IMR-90 (cell line): ENCODE data around the gene CRACR2B. TPM values are rescaled to one million over a fixed set of nuclear protein-coding genes. Genes with fewer than 3 reads are reported as not detected.

Source experiments
- ATAC-seq: fragments of 200-7000 bp; cut with Tn5 transposase; 2 replicates; pipeline ENCODE4 v1.9.1; 2020; ENCODE audit warnings: low read depth, mild to moderate bottlenecking, moderate library complexity
- BruUV-seq: library from RNA; stranded (reverse); fragments of 400-500 nt; replicated peaks from 2 replicates; lab custom pipeline; 2021; lab: Mats Ljungman, UMichigan
- CTCF ChIA-PET: fragments of 300-600 bp; formaldehyde crosslinking; extraction: SDS; loops from one replicate; lab custom pipeline; 2021; ENCODE audit warnings: antibody characterized with exemption; lab: Yijun Ruan, JAX
- POLR2A ChIA-PET: fragments of 300-600 bp; sonication (Branson Sonifier 250); formaldehyde crosslinking; loops from one replicate; lab custom pipeline; 2022; ENCODE audit warnings: antibody characterized with exemption; ENCODE audit not compliant: unreplicated experiment; lab: Charles Lee
- DNase-seq: peaks from one replicate; pipeline ENCODE4 v3.0.0; 2013
- H2AFZ ChIP-seq: replicated peaks from 2 replicates; pipeline ENCODE3; 2013; ENCODE audit warnings: low read length, mild to moderate bottlenecking; ENCODE audit not compliant: poor library complexity
- H2AK5ac ChIP-seq: 2 replicates; pipeline ENCODE4 v1.6.1; 2013; ENCODE audit warnings: low read depth, low read length, inconsistent platforms
- H2AK9ac ChIP-seq: replicated peaks from 2 replicates; pipeline ENCODE3; 2013; ENCODE audit warnings: mild to moderate bottlenecking, low read depth, low read length, moderate library complexity; ENCODE audit not compliant: poor library complexity
- H2BK120ac ChIP-seq: 2 replicates; pipeline ENCODE4 v1.6.1; 2013; ENCODE audit warnings: low read depth, low read length, inconsistent platforms
- H2BK15ac ChIP-seq: 3 replicates; pipeline ENCODE4 v1.6.1; 2013; ENCODE audit warnings: low read depth, low read length, inconsistent platforms
- H2BK20ac ChIP-seq: 2 replicates; pipeline ENCODE4 v1.6.1; 2013; ENCODE audit warnings: low read depth, mild to moderate bottlenecking, inconsistent platforms, low read length, moderate library complexity
- H2BK5ac ChIP-seq: 2 replicates; pipeline ENCODE4 v1.6.1; 2013; ENCODE audit warnings: mild to moderate bottlenecking, low read depth, low read length, inconsistent platforms; ENCODE audit not compliant: poor library complexity, severe bottlenecking
- H3K14ac ChIP-seq: replicated peaks from 2 replicates; pipeline ENCODE4 v1.6.1; 2013; ENCODE audit warnings: low read depth, low read length, inconsistent platforms
- H3K18ac ChIP-seq: 2 replicates; pipeline ENCODE4 v1.6.1; 2013; ENCODE audit warnings: low read depth, low read length, control low read depth
- H3K23ac ChIP-seq: 2 replicates; pipeline ENCODE4 v1.6.1; 2013; ENCODE audit warnings: low read depth, low read length, inconsistent platforms
- H3K27ac ChIP-seq: 2 replicates; pipeline ENCODE4 v1.5.1; 2013; ENCODE audit warnings: mild to moderate bottlenecking, control low read depth, low read length; ENCODE audit not compliant: insufficient read depth
- H3K27me3 ChIP-seq: 2 replicates; pipeline ENCODE4 v1.6.1; 2013; ENCODE audit warnings: low read length; ENCODE audit not compliant: control insufficient read depth, insufficient read depth
- H3K36me3 ChIP-seq: 2 replicates; pipeline ENCODE4 v1.6.1; 2013; ENCODE audit warnings: low read length, mixed read lengths; ENCODE audit not compliant: control insufficient read depth, insufficient read depth
- H3K4ac ChIP-seq: 2 replicates; pipeline ENCODE4 v1.6.1; 2013; ENCODE audit warnings: low read depth, low read length, inconsistent platforms
- H3K4me1 ChIP-seq: 2 replicates; pipeline ENCODE4 v1.6.1; 2013; ENCODE audit warnings: low read length, mixed read lengths; ENCODE audit not compliant: control insufficient read depth, insufficient read depth
- H3K4me2 ChIP-seq: 2 replicates; pipeline ENCODE4 v1.6.1; 2013; ENCODE audit warnings: low read depth, mild to moderate bottlenecking, control low read depth, low read length, moderate library complexity
- H3K4me3 ChIP-seq: 2 replicates; pipeline ENCODE4 v1.5.1; 2013; ENCODE audit warnings: low read depth, mild to moderate bottlenecking, control low read depth, low read length, moderate library complexity; ENCODE audit not compliant: insufficient read depth
- H3K56ac ChIP-seq: 2 replicates; pipeline ENCODE4 v1.6.1; 2013; ENCODE audit warnings: low read length, inconsistent platforms; ENCODE audit not compliant: insufficient read depth; ENCODE audit errors: extremely low read depth
- H3K79me1 ChIP-seq, 2 experiments: 2 replicates each; pipeline ENCODE4 v1.6.1; 2013; ENCODE audit warnings: low read length in 2 of 2, inconsistent platforms in 1 of 2, low read depth in 1 of 2
- H3K9ac ChIP-seq: 2 replicates; pipeline ENCODE4 v1.6.1; 2013; ENCODE audit warnings: low read depth, low read length, control low read depth
- H3K9me1 ChIP-seq: 2 replicates; pipeline ENCODE4 v1.6.1; 2013; ENCODE audit warnings: low read length, inconsistent platforms; ENCODE audit not compliant: insufficient read depth
- H3K9me3 ChIP-seq: 2 replicates; pipeline ENCODE4 v1.6.1; 2013; ENCODE audit warnings: low read length; ENCODE audit not compliant: control insufficient read depth, insufficient read depth
- H4K20me1 ChIP-seq: 2 replicates; pipeline ENCODE4 v1.6.1; 2013; ENCODE audit warnings: low read length, inconsistent platforms; ENCODE audit not compliant: insufficient read depth
- H4K5ac ChIP-seq: 2 replicates; pipeline ENCODE4 v1.6.1; 2013; ENCODE audit warnings: mild to moderate bottlenecking, low read depth, low read length, control low read depth
- H4K8ac ChIP-seq, 2 experiments: 2 replicates each; pipeline ENCODE4 v1.6.1; 2013; ENCODE audit warnings: low read depth in 2 of 2, low read length in 2 of 2, control low read depth in 1 of 2, inconsistent platforms in 1 of 2
- H4K91ac ChIP-seq: 2 replicates; pipeline ENCODE4 v1.6.1; 2013; ENCODE audit warnings: low read depth, low read length, inconsistent platforms; ENCODE audit not compliant: insufficient read depth
- BHLHE40 ChIP-seq: fragments of 150-350 bp; IDR thresholded peaks from 2 replicates; pipeline ENCODE4 v1.6.1; 2016; ENCODE audit warnings: mild to moderate bottlenecking, low read depth, low read length
- CEBPB ChIP-seq: IDR thresholded peaks from 2 replicates; pipeline ENCODE4 v1.6.1; 2012; ENCODE audit warnings: low read depth, low read length, improper control_type of control experiment
- CHD1 ChIP-seq: IDR thresholded peaks from 2 replicates; pipeline ENCODE4 v1.6.1; 2012; ENCODE audit warnings: low read depth, low read length, improper control_type of control experiment
- CTCF ChIP-seq: conservative IDR thresholded peaks from 2 replicates; pipeline ENCODE4 v1.5.1; 2012; ENCODE audit warnings: mild to moderate bottlenecking, low read depth, low read length, improper control_type of control experiment
- ELK1 ChIP-seq: fragments of 150-350 bp; IDR thresholded peaks from 2 replicates; pipeline ENCODE4 v1.6.1; 2016; ENCODE audit warnings: low read depth, mild to moderate bottlenecking, low read length, moderate library complexity, borderline replicate concordance
- FOS ChIP-seq: fragments of 150-350 bp; IDR thresholded peaks from 2 replicates; pipeline ENCODE4 v1.6.1; 2016; ENCODE audit warnings: low read depth, low read length
- MAFK ChIP-seq: IDR thresholded peaks from 2 replicates; pipeline ENCODE4 v1.6.1; 2012; ENCODE audit warnings: low read depth, low read length, improper control_type of control experiment
- MAZ ChIP-seq: IDR thresholded peaks from 2 replicates; pipeline ENCODE4 v1.6.1; 2012; ENCODE audit warnings: low read depth, mild to moderate bottlenecking, low read length, improper control_type of control experiment, moderate library complexity, borderline replicate concordance
- MXI1 ChIP-seq: IDR thresholded peaks from 2 replicates; pipeline ENCODE4 v1.6.1; 2012; ENCODE audit warnings: low read depth, mild to moderate bottlenecking, low read length, moderate library complexity, borderline replicate concordance
- NFE2L2 ChIP-seq: fragments of 150-350 bp; IDR thresholded peaks from 2 replicates; pipeline ENCODE4 v1.6.1; 2016; ENCODE audit warnings: low read depth, mild to moderate bottlenecking, low read length
- POLR2A ChIP-seq: IDR thresholded peaks from 2 replicates; pipeline ENCODE4 v1.6.1; 2012; ENCODE audit warnings: mild to moderate bottlenecking, low read depth, low read length
- RAD21 ChIP-seq: IDR thresholded peaks from 2 replicates; pipeline ENCODE4 v1.6.1; 2012; ENCODE audit warnings: low read length, improper control_type of control experiment
- RCOR1 ChIP-seq: IDR thresholded peaks from 2 replicates; pipeline ENCODE4 v1.6.1; 2012; ENCODE audit warnings: mild to moderate bottlenecking, low read length, improper control_type of control experiment; ENCODE audit not compliant: insufficient replicate concordance
- RFX5 ChIP-seq: IDR thresholded peaks from 2 replicates; pipeline ENCODE4 v1.8.0; 2012; ENCODE audit warnings: low read depth, mild to moderate bottlenecking, low read length, moderate library complexity
- SMC3 ChIP-seq: fragments of 150-350 bp; IDR thresholded peaks from 2 replicates; pipeline ENCODE4 v1.6.1; 2016; ENCODE audit warnings: low read depth, mild to moderate bottlenecking, antibody characterized with exemption, low read length, moderate library complexity
- USF2 ChIP-seq: fragments of 150-350 bp; IDR thresholded peaks from 2 replicates; pipeline ENCODE4 v1.6.1; 2017; ENCODE audit warnings: mild to moderate bottlenecking, antibody characterized with exemption, low read length, low read depth
- WGBS, 2 experiments: methylation state at CpG; one replicate each; pipeline versions ENCODE4 v1.1.5 to v1.1.7; 2013; ENCODE audit warnings: missing lambda C conversion rate in 2 of 2; ENCODE audit not compliant: insufficient read length in 1 of 2; ENCODE audit errors: extremely low coverage in 2 of 2; 5-methylcytosine and 5-hydroxymethylcytosine counted together
- dilution Hi-C: fragments of 300-500 bp; cut with HindIII; formaldehyde crosslinking; loops from one replicate; pipeline ENCODE4 v1.14.3; 2018; ENCODE audit warnings: low sequenced_read_pairs; ENCODE audit not compliant: unreplicated experiment
- in situ Hi-C: fragments of 300-500 bp; cut with MboI; formaldehyde crosslinking; loops from 3 replicates; pipeline ENCODE4 v1.14.3; 2019; ENCODE audit warnings: low sequenced_read_pairs, inconsistent platforms, mixed read lengths
- intact Hi-C: fragments of 100-400 bp; cut with micrococcal nuclease; formaldehyde crosslinking; loops from 2 replicates; pipeline ENCODE4 v1.10.0; 2022
- polyA plus RNA-seq, 3 experiments: library from polyadenylated mRNA; depleted of rRNA; stranded (reverse); fragments of >200 nt; gene quantifications; 2 replicates each; pipeline ENCODE4 v1.2.3, GENCODE V29; 2012; ENCODE audit warnings: low replicate concordance in 1 of 3
- total RNA-seq: library from RNA; depleted of rRNA; stranded (reverse); fragments of >200 nt; gene quantifications from 2 replicates; pipeline ENCODE4 v1.2.3, GENCODE V29; 2012

The CRACR2B gene
- total and polyA plus RNA-seq, 2 of the 4 experiments (the other 2 are of a cell fraction) = 0.54 to 2.5 TPM

GRCh38 chr11:864898-865297 is 37.2 kb downstream of the CRACR2B start:
- no peak overlapping the region for H2BK15ac ChIP-seq
- in situ Hi-C loops = no loop called here
- peaks cover 5% of the 10 kb centered on the region; the same call in 1 of the 2 replicates for H3K4me1 ChIP-seq
- H3K4me2 ChIP-seq = no peak overlapping the region
- H2AFZ ChIP-seq = no peak overlapping the region
- CTCF ChIA-PET = no interaction called here
- no peak overlapping the region for H2BK120ac ChIP-seq
- no peak overlapping the region for H3K9ac ChIP-seq
- dilution Hi-C loops = no loop called here
- H2BK5ac ChIP-seq = no peak overlapping the region
- no peak overlapping the region for H3K18ac ChIP-seq
- peaks cover 14 to 46% of the 10 kb centered on the region in 2 experiments; a peak in 3 of 4 replicates for H3K79me1 ChIP-seq
- H3K56ac ChIP-seq = no peak overlapping the region
- no TSS peak for BruUV-seq
- no peaks in the 10 kb centered on the region for H3K27me3 ChIP-seq
- no peak overlapping the region for H2AK5ac ChIP-seq
- peaks cover 34% of the 10 kb centered on the region; the same call in 1 of the 2 replicates for H3K36me3 ChIP-seq
- no peak overlapping the region for H4K5ac ChIP-seq
- H3K23ac ChIP-seq = no peak overlapping the region
- intact Hi-C loops = no loop called here
- H3K4me3 ChIP-seq = no peak overlapping the region
- H3K4ac ChIP-seq = no peak overlapping the region
- H4K91ac ChIP-seq = no peak overlapping the region
- no peaks in the 10 kb centered on the region for H3K9me3 ChIP-seq
- POLR2A ChIA-PET = no interaction called here
- no peak for DNase-seq
- H2AK9ac ChIP-seq = no peak overlapping the region
- TF ChIP-seq BHLHE40 (no peak), MAFK (no peak), MAZ (no peak), RAD21 (no peak), RFX5 (no peak), POLR2A (no peak), NFE2L2 (no peak), CHD1 (no peak), FOS (no peak), USF2 (no peak), RCOR1 (no peak), CEBPB (no peak), ELK1 (no peak), MXI1 (no peak), CTCF (no peak), SMC3 (no peak)
- H3K14ac ChIP-seq = no peak overlapping the region
- H3K9me1 ChIP-seq = peaks cover 5% of the 10 kb centered on the region
- H4K20me1 ChIP-seq = peaks cover 46% of the 10 kb centered on the region
- no peak for ATAC-seq
- WGBS, 2 experiments = 100% methylated on average over 2 of the region's 11 CpGs; no CpG with 5 or more reads in 1 of the 2 experiments
- H4K8ac ChIP-seq = no peak overlapping the region
- no peak overlapping the region for H2BK20ac ChIP-seq
- H3K27ac ChIP-seq = no peak overlapping the region
